ENCODE results near the gene DHDH. TPM values are rescaled to one million over a fixed set of nuclear protein-coding genes. Genes with fewer than 3 reads are reported as not detected.
"Not testable (repeated sequence)": the region's sequence is repeated elsewhere in the genome, so short reads cannot be mapped to it uniquely, and the experiment has no call there.

The DHDH gene
- polyA plus RNA-seq, 1 experiment = 0.48 TPM

DNA sequence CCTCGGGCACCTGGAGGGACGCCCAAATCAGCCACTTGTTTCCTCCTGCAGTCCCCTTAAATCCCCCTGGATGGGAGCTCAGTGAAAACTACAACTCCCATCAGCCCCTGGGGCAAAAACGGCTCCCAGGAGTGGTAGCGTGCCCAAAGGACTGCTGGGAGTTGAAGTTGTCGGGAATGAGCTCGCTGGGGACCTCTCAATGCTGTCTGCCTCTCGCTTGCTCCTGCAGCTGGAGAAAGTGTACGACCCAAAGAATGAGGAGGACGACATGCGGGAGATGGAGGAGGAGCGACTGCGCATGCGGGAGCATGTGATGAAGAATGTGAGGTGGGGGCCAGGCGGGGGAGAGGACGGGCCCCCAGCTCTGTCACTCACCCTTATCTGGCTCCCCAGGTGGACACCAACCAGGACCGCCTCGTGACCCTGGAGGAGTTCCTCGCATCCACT, 14.7 kb upstream of the DHDH start:
- CTCF ChIA-PET = no interaction called here

DNA sequence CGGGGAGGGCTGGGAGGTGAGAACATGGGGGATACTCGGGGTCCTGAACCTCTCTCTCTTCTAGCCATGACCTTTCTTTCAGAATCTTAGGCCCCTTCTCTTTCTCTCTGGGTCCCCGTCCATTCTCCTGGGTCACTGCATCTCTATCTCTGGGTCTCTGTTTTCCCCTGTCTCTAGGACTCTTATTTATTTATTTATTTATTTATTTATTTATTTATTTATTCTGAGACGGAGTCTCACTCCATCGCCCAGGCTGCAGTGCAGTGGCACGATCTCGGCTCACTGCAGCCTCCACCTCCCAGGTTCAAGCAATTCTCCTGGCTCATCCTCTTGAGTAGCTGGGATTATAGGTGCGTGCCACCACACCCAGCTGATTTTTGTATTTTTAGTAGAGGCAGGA, 14.2 kb upstream of the DHDH start:
- H3K4me3 ChIP-seq (ENCODE audit: low read depth, low read length); DNase-seq (ENCODE audit: low read depth, low spot score); H3K27me3 ChIP-seq (ENCODE audit: control insufficient read depth, insufficient read depth, low read length); CTCF ChIA-PET; H3K27ac ChIP-seq (ENCODE audit: low read depth, low read length); H3K9me3 ChIP-seq (ENCODE audit: control insufficient read depth, insufficient read depth, low read length): not testable (repeated sequence)
- POLR2A ChIA-PET = interaction anchor here (0.6 to 1.5 kb wide), 5 partner anchors 41 to 49 kb away, joined by 3 to 4 read pairs (median 3); partner anchors contain the start of genes FTL and PPP1R15A

More for the DNA sequence above, 14.7 kb upstream of the DHDH start:
- POLR2A ChIA-PET = interaction anchor here (0.6 to 1.5 kb wide), 4 partner anchors 40 to 50 kb away, joined by 3 to 4 read pairs (median 3); partner anchors contain the start of genes FTL and PPP1R15A
- Histone ChIP-seq H3K27me3 (ENCODE audit: control insufficient read depth, insufficient read depth, low read length) (no peaks in the 10 kb centered on the region), H3K4me3 (ENCODE audit: low read depth, low read length) (no peak overlapping the region), H3K9me3 (ENCODE audit: control insufficient read depth, insufficient read depth, low read length) (no peaks in the 10 kb centered on the region), H3K27ac (ENCODE audit: low read depth, low read length) (no peak overlapping the region)
- no peak for TF ChIP-seq CTCF (IDR thresholded peaks at IDR 0.05; ENCODE audit: low read depth, low read length)
- DNase-seq (ENCODE audit: low read depth, low spot score) = no peak

DNA sequence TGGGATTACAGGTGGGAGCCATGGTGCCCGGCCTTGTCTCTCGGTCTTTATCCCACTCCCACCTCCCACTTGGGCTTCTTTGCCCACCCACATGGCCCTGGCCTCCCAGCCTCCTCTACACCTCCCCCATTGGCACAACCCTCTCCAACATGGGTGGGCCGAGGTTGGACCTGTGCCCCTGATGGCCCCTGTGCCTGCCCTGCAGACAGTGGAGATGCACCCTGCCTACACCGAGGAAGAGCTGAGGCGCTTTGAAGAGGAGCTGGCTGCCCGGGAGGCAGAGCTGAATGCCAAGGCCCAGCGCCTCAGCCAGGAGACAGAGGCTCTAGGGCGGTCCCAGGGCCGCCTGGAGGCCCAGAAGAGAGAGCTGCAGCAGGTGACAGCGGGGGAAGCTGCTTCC, 12.6 kb upstream of the DHDH start:
- ChIA-PET POLR2A (no interaction called here), CTCF (no interaction called here)
- no peaks in the 10 kb centered on the region for H3K9me3 ChIP-seq (ENCODE audit: control insufficient read depth, insufficient read depth, low read length)
- no peak for TF ChIP-seq CTCF (IDR thresholded peaks at IDR 0.05; ENCODE audit: low read depth, low read length)
- no peak overlapping the region for H3K4me3 ChIP-seq (ENCODE audit: low read depth, low read length)
- DNase-seq (ENCODE audit: low read depth, low spot score) = no peak
- no peaks in the 10 kb centered on the region for H3K27me3 ChIP-seq (ENCODE audit: control insufficient read depth, insufficient read depth, low read length)
- no peak overlapping the region for H3K27ac ChIP-seq (ENCODE audit: low read depth, low read length)

- no peak for TF ChIP-seq CTCF (IDR thresholded peaks at IDR 0.05; ENCODE audit: low read depth, low read length)
- POLR2A ChIA-PET = no interaction called here
Observed at GRCh38 chr19:48921721-48922500, 11.6 kb upstream of the DHDH start.

GRCh38 chr19:48922548-48923490, 10.7 kb upstream of the DHDH start:
- Histone ChIP-seq H3K27me3 (ENCODE audit: control insufficient read depth, insufficient read depth, low read length) (no peaks in the 10 kb centered on the region), H3K4me3 (ENCODE audit: low read depth, low read length) (no peak overlapping the region), H3K27ac (ENCODE audit: low read depth, low read length) (no peak overlapping the region), H3K9me3 (ENCODE audit: control insufficient read depth, insufficient read depth, low read length) (no peaks in the 10 kb centered on the region)
- TF ChIP-seq CTCF (IDR thresholded peaks at IDR 0.05; ENCODE audit: low read depth, low read length) = no peak
- ChIA-PET CTCF (no interaction called here), POLR2A (no interaction called here)
- no peak for DNase-seq (ENCODE audit: low read depth, low spot score)

More at GRCh38 chr19:48921721-48922500, 11.6 kb upstream of the DHDH start:
- DNase-seq (ENCODE audit: low read depth, low spot score) = no peak
- CTCF ChIA-PET = no interaction called here
- no peaks in the 10 kb centered on the region for H3K9me3 ChIP-seq (ENCODE audit: control insufficient read depth, insufficient read depth, low read length)
- H3K4me3 ChIP-seq (ENCODE audit: low read depth, low read length) = no peak overlapping the region
- no peak overlapping the region for H3K27ac ChIP-seq (ENCODE audit: low read depth, low read length)
- H3K27me3 ChIP-seq (ENCODE audit: control insufficient read depth, insufficient read depth, low read length) = no peaks in the 10 kb centered on the region

Measured in AG04450 (cell line).